ENCODE results near the gene GLRX3.

The GLRX3 gene

GRCh38 chr10:130208807-130209206 lies 72.6 kb downstream of the GLRX3 start:
- no peak for DNase-seq (ENCODE audit: low read depth in 2 of 2)

GRCh38 chr10:130212746-130213145 lies 76.6 kb downstream of the GLRX3 start:
- DNase-seq (ENCODE audit: low read depth in 2 of 2): no peak

- no peak for DNase-seq (ENCODE audit: low read depth in 2 of 2)
Measured at GRCh38 chr10:130213286-130214080, 77.3 kb downstream of the GLRX3 start.

GRCh38 chr10:130214431-130214830 lies 78.2 kb downstream of the GLRX3 start:
- DNase-seq (ENCODE audit: low read depth in 2 of 2): no peak

GRCh38 chr10:130215151-130215930 lies 79.2 kb downstream of the GLRX3 start:
- DNase-seq (ENCODE audit: low read depth in 2 of 2): no peak

GRCh38 chr10:130215931-130216231 lies 79.7 kb downstream of the GLRX3 start:
- no peak for DNase-seq (ENCODE audit: low read depth in 2 of 2)

- DNase-seq (ENCODE audit: low read depth in 2 of 2): no peak
Measured at GRCh38 chr10:130218181-130218641, 82.0 kb downstream of the GLRX3 start.

GRCh38 chr10:130218936-130219335 lies 82.7 kb downstream of the GLRX3 start:
- no peak for DNase-seq (ENCODE audit: low read depth in 2 of 2)

- no peak for DNase-seq (ENCODE audit: low read depth in 2 of 2)
Measured at GRCh38 chr10:130220251-130221185, 84.3 kb downstream of the GLRX3 start.

- DNase-seq (ENCODE audit: low read depth in 2 of 2): no peak
Measured at GRCh38 chr10:130221456-130222375, 85.5 kb downstream of the GLRX3 start.

- no peak for DNase-seq (ENCODE audit: low read depth in 2 of 2)
Measured at GRCh38 chr10:130222381-130222780, 86.2 kb downstream of the GLRX3 start.

- DNase-seq (ENCODE audit: low read depth in 2 of 2): no peak
Measured at GRCh38 chr10:130224228-130224627, 88.0 kb downstream of the GLRX3 start.

- DNase-seq (ENCODE audit: low read depth in 2 of 2): no peak
Measured at GRCh38 chr10:130226012-130226411, 89.8 kb downstream of the GLRX3 start.

- DNase-seq (ENCODE audit: low read depth in 2 of 2): no peak
Measured at GRCh38 chr10:130227883-130228282, 91.7 kb downstream of the GLRX3 start.

Data from stimulated activated CD8-positive, alpha-beta memory T cell treated with anti-CD3 and anti-CD28 coated beads, Interleukin-7, amount 100 ng/mL, for 1 hour (primary cell).